H1 (cell line): ENCODE results near the gene TASP1. TPM values are rescaled to one million over a fixed set of nuclear protein-coding genes. Genes with fewer than 3 reads are reported as not detected.

Source experiments
- CTCF ChIA-PET: fragments of 300-600 bp; sonication (Branson Sonifier 250); formaldehyde crosslinking; loops from one replicate; lab custom pipeline; 2021; ENCODE audit not compliant: partially characterized antibody; lab: Charles Lee
- POLR2A ChIA-PET: fragments of 300-600 bp; sonication (Branson Sonifier 250); formaldehyde crosslinking; loops from one replicate; lab custom pipeline; 2021; ENCODE audit warnings: inconsistent platforms; ENCODE audit not compliant: partially characterized antibody; lab: Charles Lee
- DNase-seq, 2 experiments: peaks; one replicate each; pipeline versions ENCODE4 v3.0.0 to v3.0.0-alpha.2; 2010 to 2022; ENCODE audit warnings: low spot score in 2 of 2, low read depth in 1 of 2, mixed read lengths in 1 of 2
- FAIRE-seq: peaks from 2 replicates; lab custom pipeline; 2011; peaks lifted over from hg19 to GRCh38; lab: Jason Lieb, UNC
- H2AFZ ChIP-seq: 2 replicates; pipeline ENCODE4 v1.8.1; 2012; ENCODE audit warnings: low read length, inconsistent platforms
- H2AK5ac ChIP-seq: 2 replicates; pipeline ENCODE4 v1.6.1; 2013; ENCODE audit warnings: low read depth, low read length
- H2BK120ac ChIP-seq: replicated peaks from 2 replicates; pipeline ENCODE3; 2013; ENCODE audit warnings: low read depth, low read length, inconsistent platforms
- H2BK12ac ChIP-seq: 2 replicates; pipeline ENCODE4 v1.6.1; 2013; ENCODE audit warnings: low read depth, low read length
- H2BK15ac ChIP-seq: 2 replicates; pipeline ENCODE4 v1.6.1; 2013; ENCODE audit warnings: low read length
- H2BK20ac ChIP-seq: 2 replicates; pipeline ENCODE4 v1.6.1; 2013; ENCODE audit warnings: low read length
- H2BK5ac ChIP-seq: 2 replicates; pipeline ENCODE4 v1.6.1; 2013; ENCODE audit warnings: low read depth, low read length
- H3K14ac ChIP-seq: 2 replicates; pipeline ENCODE4 v1.6.1; 2013; ENCODE audit warnings: inconsistent platforms; ENCODE audit not compliant: insufficient read length
- H3K18ac ChIP-seq: 2 replicates; pipeline ENCODE4 v1.6.1; 2013; ENCODE audit warnings: low read length; ENCODE audit errors: extremely low read depth
- H3K23ac ChIP-seq: 2 replicates; pipeline ENCODE4 v1.6.1; 2013; ENCODE audit warnings: inconsistent platforms; ENCODE audit not compliant: insufficient read length
- H3K23me2 ChIP-seq: 2 replicates; pipeline ENCODE4 v1.6.1; 2013; ENCODE audit warnings: low read depth, low read length
- H3K27ac ChIP-seq: 2 replicates; pipeline ENCODE4 v1.6.1; 2011; ENCODE audit warnings: low read depth, low read length, inconsistent platforms
- H3K27me3 ChIP-seq, 4 experiments: replicated peaks in 1 of 4; 1 replicate in 1 of 4; 2 replicates in 3 of 4; pipeline versions ENCODE4 v1.6.1 to v1.8.1; 2011 to 2013; ENCODE audit warnings: low read length in 3 of 4, mild to moderate bottlenecking in 3 of 4, inconsistent platforms in 2 of 4, mixed read lengths in 2 of 4, moderate library complexity in 1 of 4; ENCODE audit not compliant: control insufficient read depth in 3 of 4, insufficient read depth in 3 of 4; ENCODE audit errors: extremely low read depth in 1 of 4
- H3K36me3 ChIP-seq, 4 experiments: 2 replicates each; pipeline versions ENCODE4 v1.6.1 to v1.8.1; 2011 to 2013; ENCODE audit warnings: mild to moderate bottlenecking in 4 of 4, low read length in 3 of 4, moderate library complexity in 2 of 4, control low read depth in 1 of 4, inconsistent platforms in 1 of 4; ENCODE audit not compliant: insufficient read depth in 4 of 4, control insufficient read depth in 2 of 4
- H3K4ac ChIP-seq: replicated peaks from 2 replicates; pipeline ENCODE3; 2013; ENCODE audit warnings: low read length, low read depth, mixed read lengths, inconsistent platforms; ENCODE audit not compliant: insufficient read length
- H3K4me1 ChIP-seq, 4 experiments: replicated peaks in 1 of 4; 1 replicate in 1 of 4; 2 replicates in 3 of 4; pipeline versions ENCODE4 v1.6.1 to v1.8.1; 2011 to 2013; ENCODE audit warnings: low read length in 3 of 4, inconsistent platforms in 2 of 4, mixed read lengths in 1 of 4; ENCODE audit not compliant: insufficient read depth in 4 of 4, control insufficient read depth in 3 of 4
- H3K4me2 ChIP-seq, 2 experiments: 2 replicates each; pipeline versions ENCODE4 v1.6.1 to v1.8.1; 2011 to 2013; ENCODE audit warnings: low read depth in 2 of 2, low read length in 2 of 2, control low read depth in 1 of 2, inconsistent platforms in 1 of 2, mild to moderate bottlenecking in 1 of 2; ENCODE audit not compliant: insufficient read depth in 1 of 2
- H3K4me3 ChIP-seq, 4 experiments: fragments of 200-600, 300-600 bp in 1 of 4; sonication (generic), shearing (Covaris generic), sonication (Bioruptor Twin) in 1 of 4; 2 replicates each; pipeline versions ENCODE4 v1.5.1 to v1.8.1; 2011 to 2016; ENCODE audit warnings: low read length in 4 of 4, low read depth in 3 of 4, control low read depth in 2 of 4, inconsistent platforms in 2 of 4, mild to moderate bottlenecking in 2 of 4, mixed read lengths in 1 of 4, moderate library complexity in 1 of 4; ENCODE audit not compliant: insufficient read depth in 2 of 4; ENCODE audit errors: extremely low read depth in 1 of 4
- H3K56ac ChIP-seq: replicated peaks from 2 replicates; pipeline ENCODE3; 2013; ENCODE audit warnings: low read depth, mild to moderate bottlenecking, mixed read lengths, low read length, inconsistent platforms; ENCODE audit not compliant: insufficient read length
- H3K79me1 ChIP-seq: 2 replicates; pipeline ENCODE4 v1.6.1; 2013; ENCODE audit warnings: low read depth, low read length, control low read depth
- H3K79me2 ChIP-seq, 2 experiments: 2 replicates each; pipeline versions ENCODE4 v1.6.1 to v1.8.1; 2012 to 2013; ENCODE audit warnings: low read length in 2 of 2, mild to moderate bottlenecking in 2 of 2, inconsistent platforms in 1 of 2; ENCODE audit not compliant: insufficient read depth in 2 of 2, control insufficient read depth in 1 of 2
- H3K9ac ChIP-seq, 4 experiments: replicated peaks in 1 of 4; 1 replicate in 1 of 4; 2 replicates in 3 of 4; pipeline versions ENCODE4 v1.6.1 to v1.8.1; 2011 to 2013; ENCODE audit warnings: low read depth in 3 of 4, low read length in 3 of 4, control low read depth in 2 of 4, mild to moderate bottlenecking in 2 of 4, moderate library complexity in 2 of 4, inconsistent platforms in 1 of 4; ENCODE audit errors: extremely low read depth in 1 of 4
- H3K9me3 ChIP-seq, 2 experiments: 2 replicates each; pipeline versions ENCODE4 v1.6.1 to v1.8.1; 2012 to 2013; ENCODE audit warnings: mild to moderate bottlenecking in 2 of 2, moderate library complexity in 2 of 2, control low read depth in 1 of 2, inconsistent platforms in 1 of 2, low read depth in 1 of 2, low read length in 1 of 2, mixed read lengths in 1 of 2; ENCODE audit not compliant: insufficient read depth in 2 of 2
- H4K20me1 ChIP-seq, 2 experiments: replicated peaks in 1 of 2; 2 replicates each; pipeline versions ENCODE3 to v1.8.1; 2011 to 2013; ENCODE audit warnings: inconsistent platforms in 2 of 2, low read length in 2 of 2, mild to moderate bottlenecking in 1 of 2; ENCODE audit not compliant: insufficient read depth in 2 of 2, control insufficient read depth in 1 of 2
- H4K5ac ChIP-seq: 2 replicates; pipeline ENCODE4 v1.6.1; 2013; ENCODE audit warnings: low read length, low read depth, mixed read lengths, inconsistent platforms; ENCODE audit not compliant: insufficient read length
- H4K8ac ChIP-seq: 2 replicates; pipeline ENCODE4 v1.8.0; 2013; ENCODE audit warnings: mild to moderate bottlenecking, moderate library complexity, low read length, inconsistent platforms; ENCODE audit not compliant: insufficient read depth; ENCODE audit errors: extremely low read depth
- H4K91ac ChIP-seq: replicated peaks from 2 replicates; pipeline ENCODE3; 2013; ENCODE audit warnings: low read length, mixed read lengths, inconsistent platforms; ENCODE audit not compliant: insufficient read length
- BACH1 ChIP-seq: IDR thresholded peaks from 2 replicates; pipeline ENCODE4 v1.6.1; 2012; ENCODE audit warnings: low read length, improper control_type of control experiment
- EGR1 ChIP-seq: IDR thresholded peaks from 2 replicates; pipeline ENCODE4 v1.6.1; 2011; ENCODE audit warnings: low read depth, low read length, borderline replicate concordance
- EZH2 ChIP-seq: fragments of 200-600 bp; sonication (generic); IDR thresholded peaks from 2 replicates; pipeline ENCODE4 v1.7.1; 2012; ENCODE audit warnings: low read depth, mild to moderate bottlenecking, moderate library complexity, low read length, inconsistent platforms; ENCODE audit not compliant: severe bottlenecking
- FOSL1 ChIP-seq: IDR thresholded peaks from 2 replicates; pipeline ENCODE4 v1.6.1; 2011; ENCODE audit warnings: mild to moderate bottlenecking, low read depth, low read length, moderate library complexity; ENCODE audit not compliant: insufficient read depth
- GTF2F1 ChIP-seq: IDR thresholded peaks from 2 replicates; pipeline ENCODE4 v1.6.1; 2012; ENCODE audit warnings: low read depth, low read length, improper control_type of control experiment, borderline replicate concordance
- KDM4A ChIP-seq: IDR thresholded peaks from one replicate; pipeline ENCODE4 v1.7.1; 2012; ENCODE audit warnings: low read depth, mild to moderate bottlenecking, moderate library complexity, low read length, inconsistent platforms; ENCODE audit not compliant: severe bottlenecking
- PHF8 ChIP-seq: fragments of 200-600 bp; sonication (generic); conservative IDR thresholded peaks from 2 replicates; pipeline ENCODE4 v1.7.1; 2012; ENCODE audit warnings: low read depth, mild to moderate bottlenecking, inconsistent platforms, low read length, moderate library complexity
- RXRA ChIP-seq: IDR thresholded peaks from 2 replicates; pipeline ENCODE4 v1.6.1; 2011; ENCODE audit warnings: low read depth, mild to moderate bottlenecking, low read length, moderate library complexity; ENCODE audit not compliant: insufficient read depth
- SIX5 ChIP-seq: IDR thresholded peaks from 2 replicates; pipeline ENCODE4 v1.6.1; 2011; ENCODE audit warnings: mild to moderate bottlenecking, low read depth, low read length
- TAF7 ChIP-seq: optimal IDR thresholded peaks from 2 replicates; pipeline ENCODE3; 2011; ENCODE audit warnings: low read depth, mild to moderate bottlenecking, inconsistent platforms, low read length, moderate library complexity, borderline replicate concordance
- WGBS, 2 experiments: shearing (Covaris generic) in 1 of 2; methylation state at CpG; one replicate each; pipeline versions ENCODE4 v1.1.6 to v1.1.7; 2013 to 2015; ENCODE audit warnings: low lambda C conversion rate in 2 of 2, mixed read lengths in 2 of 2, inconsistent platforms in 1 of 2, low coverage in 1 of 2, missing lambda C conversion rate in 1 of 2; ENCODE audit not compliant: insufficient replicate concordance in 2 of 2, insufficient coverage in 1 of 2, insufficient read length in 1 of 2; ENCODE audit errors: extremely low coverage in 1 of 2, missing lambda C conversion rate in 1 of 2; 5-methylcytosine and 5-hydroxymethylcytosine counted together
- polyA plus RNA-seq, 7 experiments: library from polyadenylated mRNA; depleted of rRNA in 3 of 7; stranded (reverse) in 5 of 7; unstranded in 2 of 7; fragments of >200 nt in 5 of 7; fragments of 200-250 nt in 2 of 7; gene quantifications; 1 replicate in 5 of 7; 2 replicates in 1 of 7; 4 replicates in 1 of 7; pipeline versions ENCODE4 v1.2.1 to v1.2.3, GENCODE V29; 2011 to 2013; ENCODE audit warnings: missing spikeins in 2 of 7, mixed read lengths in 2 of 7
- total RNA-seq: library from RNA; stranded (reverse); fragmentation: NEBNext Ultra II Directional; extraction: Animal tissue kit (Norgen Biotek cat#: 25700); gene quantifications from 2 replicates; pipeline ENCODE4 v1.2.1, GENCODE V29; 2021
- TF ChIP-seq, protein P1 (sequence below): IDR thresholded peaks from 2 replicates; pipeline ENCODE4 v1.6.1; 2012; ENCODE audit warnings: inconsistent platforms

TASP1 gene
- total and polyA plus RNA-seq, 2 of the 8 experiments (the other 6 are each of a cell fraction or from before 2014, with no cell fraction given), result 4.5 to 10.9 TPM

DNA sequence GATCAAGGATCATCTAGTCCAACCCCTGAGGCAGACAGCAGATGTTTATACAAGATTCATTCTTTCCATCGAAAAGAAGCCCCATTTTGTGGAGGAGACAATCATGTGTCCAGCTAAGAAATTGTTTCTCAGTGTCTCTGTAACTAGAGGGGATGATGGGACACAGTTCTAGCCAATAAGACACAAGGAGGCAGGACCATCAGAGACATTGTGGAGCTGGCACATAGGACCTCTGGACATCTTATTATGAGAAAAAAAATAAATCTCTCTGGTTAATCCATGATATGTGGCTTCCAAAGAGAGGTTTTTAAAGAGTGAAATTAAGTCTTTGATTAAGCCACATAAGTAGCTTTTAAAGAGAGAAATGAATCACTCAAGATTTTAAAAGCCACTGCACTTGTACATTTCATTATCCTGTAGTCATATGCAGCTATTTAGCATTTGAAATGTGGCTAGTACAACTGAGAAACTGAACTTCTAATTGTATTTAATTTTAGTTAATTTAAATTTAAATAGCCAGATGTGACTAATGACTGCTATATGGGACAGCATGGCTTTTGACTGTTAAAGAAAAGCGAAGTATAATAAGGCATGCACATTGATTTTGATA is 176.8 kb downstream of the TASP1 start:
- no peak overlapping the region for H2AFZ ChIP-seq
- H4K8ac ChIP-seq, result no peak overlapping the region
- no peak overlapping the region for H3K27ac ChIP-seq
- H2AK5ac ChIP-seq, result no peak overlapping the region
- no peaks in the 10 kb centered on the region for H3K79me2 ChIP-seq
- WGBS, 2 experiments, result 91% methylated on average over 2 of the region's 2 CpGs; no CpG with 5 or more reads in 1 of the 2 experiments
- FAIRE-seq (no peak), DNase-seq (no peak)
- no peak overlapping the region for H3K23ac ChIP-seq
- no peak overlapping the region for H3K9ac ChIP-seq
- H3K18ac ChIP-seq, result no peak overlapping the region
- no peak overlapping the region for H2BK120ac ChIP-seq
- no peaks in the 10 kb centered on the region for H3K9me3 ChIP-seq
- no peak overlapping the region for H3K56ac ChIP-seq
- H3K79me1 ChIP-seq, result no peaks in the 10 kb centered on the region
- H3K14ac ChIP-seq, result no peak overlapping the region
- no peak for TF ChIP-seq EGR1
- TF ChIP-seq PHF8, result no peak
- no peak for TF ChIP-seq GTF2F1
- TF ChIP-seq, protein P1, sequence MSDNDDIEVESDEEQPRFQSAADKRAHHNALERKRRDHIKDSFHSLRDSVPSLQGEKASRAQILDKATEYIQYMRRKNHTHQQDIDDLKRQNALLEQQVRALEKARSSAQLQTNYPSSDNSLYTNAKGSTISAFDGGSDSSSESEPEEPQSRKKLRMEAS, result no peak
- TF ChIP-seq KDM4A, result no peak
- no peak for TF ChIP-seq RXRA
- no peak for TF ChIP-seq SIX5
- no peak for TF ChIP-seq TAF7
- no peak for TF ChIP-seq FOSL1
- no peak for TF ChIP-seq BACH1
- no peak for TF ChIP-seq EZH2
- H3K4me2 ChIP-seq, result no peak overlapping the region
- no peaks in the 10 kb centered on the region for H4K20me1 ChIP-seq
- H3K4me1 ChIP-seq, result no peaks in the 10 kb centered on the region
- no peak overlapping the region for H4K91ac ChIP-seq
- no peaks in the 10 kb centered on the region for H3K27me3 ChIP-seq
- no peak overlapping the region for H3K4me3 ChIP-seq
- ChIA-PET POLR2A (interaction anchor here (0.9 kb wide), 1 partner anchor 8 kb away, joined by 3 read pairs; no protein-coding TSS in a partner anchor), CTCF (interaction anchor here (0.7 to 6.0 kb wide), 5 partner anchors 10 to 87 kb away, joined by 3 to 52 read pairs (median 8); no protein-coding TSS in a partner anchor)
- H3K23me2 ChIP-seq, result no peaks in the 10 kb centered on the region; the same call in 1 of the 2 replicates
- no peak overlapping the region for H2BK20ac ChIP-seq
- no peak overlapping the region for H2BK12ac ChIP-seq
- no peak overlapping the region for H4K5ac ChIP-seq
- H2BK15ac ChIP-seq, result no peak overlapping the region
- no peak overlapping the region for H3K4ac ChIP-seq
- no peaks in the 10 kb centered on the region for H3K36me3 ChIP-seq
- no peak overlapping the region for H2BK5ac ChIP-seq
